ENCODE data around the gene STARD13.
"Not testable (repeated sequence)": the region's sequence is repeated elsewhere in the genome, so short reads cannot be mapped to it uniquely, and the experiment has no call there.

Gene STARD13

DNA sequence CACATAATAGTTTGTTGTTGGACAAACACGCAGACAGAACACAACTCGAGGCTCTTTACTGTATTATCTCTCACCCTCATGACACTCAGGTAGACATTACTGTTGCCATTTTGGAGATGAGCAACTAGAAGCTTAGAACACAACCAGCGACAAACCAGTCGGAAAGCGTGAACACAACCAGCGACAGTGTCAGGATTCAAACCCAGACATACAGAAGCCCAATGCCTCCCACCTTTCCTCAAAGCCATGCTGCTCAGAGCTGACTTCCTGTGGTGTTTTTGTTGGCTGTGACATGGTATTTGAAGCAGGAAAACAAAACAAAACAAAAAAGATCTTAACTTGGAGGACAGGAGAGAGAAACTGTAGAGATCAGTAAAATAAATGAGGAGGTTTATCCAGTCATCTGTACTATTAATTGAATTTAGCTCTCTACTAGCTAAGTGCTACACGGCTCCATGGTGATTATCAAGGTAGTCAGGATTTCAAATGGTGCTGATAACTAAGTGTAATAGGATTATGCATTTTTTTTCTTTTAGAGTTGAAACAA lies 92.1 kb downstream of the STARD13 start:
- no peak for DNase-seq

- no peak for DNase-seq
Observed at GRCh38 chr13:33191425-33192210, 93.9 kb downstream of the STARD13 start.

DNA sequence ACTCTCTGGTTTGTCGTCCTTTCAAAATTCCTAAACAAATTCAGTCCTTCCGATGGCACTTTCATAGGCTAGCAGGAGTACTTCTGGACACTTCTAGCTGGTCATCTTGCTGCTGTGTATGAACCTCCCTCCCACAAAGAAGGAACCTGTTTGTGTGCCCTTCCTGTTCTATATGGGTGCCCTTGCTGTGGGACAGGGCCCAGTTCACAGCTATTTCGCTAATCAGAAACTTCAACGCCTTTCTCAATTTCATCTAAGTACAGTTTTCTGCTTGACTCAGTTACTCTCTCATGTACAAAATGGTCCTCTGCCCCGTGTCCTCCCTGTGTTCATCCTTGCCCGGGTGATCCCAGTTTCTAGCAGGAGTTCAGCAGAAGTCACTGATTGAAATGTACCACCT lies 96.1 kb downstream of the STARD13 start:
- no peak for DNase-seq

GRCh38 chr13:33188093-33188882 lies 97.3 kb downstream of the STARD13 start:
- DNase-seq, result no peak

DNA sequence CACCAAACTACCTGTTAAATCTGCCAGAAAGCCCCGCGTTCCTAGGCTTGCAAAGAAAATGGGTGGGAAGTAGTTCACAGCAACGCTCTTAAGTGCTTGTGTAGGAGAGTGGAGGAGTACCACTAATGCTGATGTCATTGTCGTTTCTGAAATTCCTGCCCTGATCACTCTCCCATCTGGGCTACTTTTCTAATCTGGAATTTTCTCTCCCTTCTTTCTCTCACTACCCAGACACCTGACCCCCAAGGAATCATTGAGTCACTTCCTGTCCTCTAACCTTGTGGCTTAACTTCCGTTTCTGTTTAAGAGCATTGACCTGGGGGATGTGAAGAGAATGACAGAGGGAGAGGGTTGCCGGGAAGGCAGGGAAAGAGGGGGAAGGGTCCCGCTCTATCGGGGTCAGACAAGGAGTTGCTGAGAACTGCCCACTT lies 98.7 kb downstream of the STARD13 start:
- DNase-seq, result no peak

DNA sequence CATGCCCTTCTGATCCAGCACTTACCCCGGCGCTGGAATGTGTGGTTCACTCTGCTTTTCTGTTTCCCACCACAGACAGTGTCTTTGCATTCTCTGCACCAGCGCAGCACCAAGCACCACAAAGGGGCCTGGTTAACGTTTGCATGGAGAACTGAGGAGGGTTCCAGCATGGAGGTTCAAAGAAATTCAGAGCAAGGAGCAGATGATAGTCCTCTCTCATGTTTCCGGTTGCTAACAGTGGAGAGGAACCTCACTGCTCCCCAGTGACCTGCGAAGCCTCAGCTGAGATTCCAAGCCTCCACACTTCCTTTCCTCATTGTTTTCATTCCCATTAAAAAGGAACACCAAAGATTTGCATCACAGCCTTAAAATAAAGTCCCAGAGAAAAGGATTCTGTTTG lies 99.7 kb downstream of the STARD13 start:
- DNase-seq, result no peak

DNA sequence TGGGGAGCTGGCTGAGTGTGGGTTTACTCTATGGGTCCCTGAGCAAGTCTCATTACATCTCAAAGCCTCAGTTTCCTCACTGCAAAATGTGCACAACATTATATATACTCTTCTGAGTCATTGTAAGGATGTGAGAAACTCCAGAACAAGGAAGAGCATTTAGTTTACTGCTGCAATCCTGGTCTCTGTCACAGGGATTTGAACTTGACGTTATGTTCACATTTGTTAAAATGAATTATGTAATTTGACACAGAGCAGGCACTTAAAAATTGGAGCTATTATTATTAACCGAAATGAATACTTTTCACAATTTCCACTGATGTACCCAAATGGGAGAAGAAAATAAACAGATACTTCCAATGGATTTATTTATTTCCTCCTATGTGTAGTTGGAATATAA lies 101.0 kb downstream of the STARD13 start:
- no peak for DNase-seq

GRCh38 chr13:33184112-33184490 lies 101.5 kb downstream of the STARD13 start:
- no peak for DNase-seq

DNA sequence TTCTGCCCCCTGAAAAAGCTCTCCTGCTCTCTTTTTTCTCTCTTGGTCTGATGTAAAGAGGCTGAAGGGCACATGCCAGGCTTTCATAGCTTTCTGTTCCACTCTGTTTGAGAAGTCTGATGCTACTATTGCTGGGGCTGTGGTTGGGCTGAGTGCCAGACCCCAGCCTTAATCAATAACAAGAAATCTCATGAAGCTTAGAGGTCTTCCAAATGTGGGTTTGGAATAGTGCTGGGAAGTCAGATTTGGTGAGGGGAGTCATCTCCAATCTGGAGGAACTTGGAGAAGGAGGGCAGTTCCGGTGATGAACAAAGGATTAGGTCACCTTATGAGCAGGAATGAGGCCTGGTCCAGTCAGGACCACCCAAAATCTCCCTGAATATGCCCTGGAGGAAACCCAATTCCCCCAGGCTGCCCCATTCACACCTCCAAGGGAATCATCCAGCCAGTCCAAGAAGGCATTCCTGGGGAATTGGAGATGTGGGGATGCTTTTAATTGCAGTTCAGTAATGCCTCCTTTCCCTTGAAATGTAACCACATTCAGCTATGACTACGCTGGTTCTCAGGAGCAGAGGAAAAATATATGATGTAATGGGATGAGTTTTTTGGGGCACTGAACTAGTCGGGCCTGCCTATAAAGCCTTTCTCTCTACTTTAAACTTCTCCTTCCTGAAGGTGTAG lies 102.0 kb downstream of the STARD13 start:
- DNase-seq, result no peak

DNA sequence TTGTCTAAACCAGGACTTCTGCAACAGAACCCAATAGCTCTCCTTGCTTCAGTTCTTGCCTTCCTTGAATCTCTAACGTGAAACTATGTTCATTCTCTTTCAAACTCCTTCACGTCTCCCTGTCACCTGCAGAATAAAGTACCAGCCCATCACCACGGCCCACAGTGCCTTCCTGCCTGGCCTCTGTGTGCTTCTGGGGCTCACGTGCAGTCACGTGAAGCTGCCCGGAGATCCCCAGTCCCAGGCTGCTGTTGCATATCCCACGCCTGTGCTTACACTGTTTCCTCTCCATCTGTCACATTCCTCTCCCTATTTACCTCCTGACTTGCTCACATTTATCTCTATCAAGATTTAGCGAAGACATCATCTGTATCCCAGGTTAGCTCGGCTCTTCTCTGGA lies 102.8 kb downstream of the STARD13 start:
- DNase-seq, result no peak

DNA sequence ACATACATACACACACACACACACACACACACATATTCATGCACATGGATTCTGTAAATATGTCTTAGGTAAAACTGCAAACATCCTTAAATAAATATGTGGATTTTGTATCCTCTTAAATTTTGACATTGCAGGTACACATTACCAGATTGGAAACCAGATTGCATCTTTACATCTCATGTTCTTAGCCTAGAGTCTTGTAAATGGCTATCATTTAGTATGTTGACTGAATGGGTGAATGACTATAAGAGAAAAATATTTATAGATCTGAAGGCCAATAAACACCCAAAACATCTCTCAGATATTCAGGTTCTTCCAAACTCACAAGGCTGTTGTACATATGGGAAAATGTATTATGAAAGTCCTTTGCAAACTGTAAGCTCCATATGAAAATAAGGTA lies 104.3 kb downstream of the STARD13 start:
- no peak for DNase-seq

GRCh38 chr13:33180122-33180804 lies 105.3 kb downstream of the STARD13 start:
- DNase-seq, result no peak

GRCh38 chr13:33179463-33179862 lies 106.1 kb downstream of the STARD13 start:
- no peak for DNase-seq

- no peak for DNase-seq
Observed at GRCh38 chr13:33178209-33178840, 107.2 kb downstream of the STARD13 start.

GRCh38 chr13:33177340-33178208 lies 108.0 kb downstream of the STARD13 start:
- not testable (repeated sequence) for DNase-seq

GRCh38 chr13:33176526-33176925 lies 109.0 kb downstream of the STARD13 start:
- no peak for DNase-seq

GRCh38 chr13:33175991-33176390 lies 109.6 kb downstream of the STARD13 start:
- DNase-seq, result no peak

DNA sequence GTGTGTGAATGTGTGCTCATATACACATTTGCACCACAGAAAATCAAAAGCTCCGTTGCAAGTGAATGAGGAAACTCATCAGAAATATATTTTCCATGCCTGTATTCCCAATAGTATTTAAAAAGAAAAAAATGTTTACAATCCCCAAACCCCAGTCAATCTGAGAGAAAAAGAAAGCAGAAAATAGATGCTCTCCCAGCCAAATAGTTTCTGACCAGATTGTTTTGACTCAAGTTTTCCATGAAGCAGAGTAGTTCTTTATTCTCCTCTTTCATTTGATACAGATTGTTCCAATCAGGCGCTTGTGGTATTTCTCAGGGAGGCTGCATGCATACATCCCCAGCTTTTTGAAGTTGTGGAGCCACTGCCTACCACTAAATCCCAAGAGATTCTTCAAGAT lies 110.6 kb downstream of the STARD13 start:
- no peak for DNase-seq

DNA sequence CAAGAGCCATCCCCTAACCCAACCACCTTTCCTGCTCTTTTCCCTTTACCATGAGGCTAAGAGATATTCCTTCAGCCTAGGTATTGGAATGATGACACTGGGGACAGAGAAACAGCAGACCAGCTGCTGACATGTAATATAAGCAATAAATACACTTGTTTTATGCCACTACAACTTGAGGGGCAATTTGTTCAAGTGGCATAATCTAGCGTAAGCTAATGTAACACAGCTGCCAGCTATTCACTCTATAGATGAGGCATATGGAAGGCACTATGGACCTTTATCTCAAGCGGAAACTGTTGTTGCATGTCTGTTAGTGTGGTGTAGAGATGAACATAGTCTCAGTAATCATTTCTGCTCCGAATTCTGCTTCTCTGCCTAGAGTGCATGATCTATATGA lies 111.1 kb downstream of the STARD13 start:
- no peak for DNase-seq

- DNase-seq, result no peak
Observed at GRCh38 chr13:33172911-33173310, 112.6 kb downstream of the STARD13 start.

DNA sequence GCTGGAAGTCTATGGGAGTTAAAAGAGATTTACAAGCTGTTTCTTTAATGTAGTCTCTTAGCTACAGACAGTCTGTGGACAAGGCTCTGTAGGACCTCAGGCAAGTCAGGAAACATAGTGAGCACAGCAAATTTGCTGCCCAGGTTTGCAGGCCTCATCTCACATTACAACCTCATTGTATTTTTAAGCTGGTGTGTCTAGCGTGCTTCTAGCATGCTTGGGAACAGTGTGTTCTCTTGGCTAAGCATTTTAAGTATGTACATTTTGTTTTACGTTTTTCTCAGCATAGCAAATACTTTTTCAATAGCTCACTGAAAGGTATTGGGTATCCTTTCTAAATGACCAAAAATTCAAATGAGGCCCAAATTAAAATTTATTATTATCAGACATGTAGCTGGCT lies 113.2 kb downstream of the STARD13 start:
- DNase-seq, result no peak

Measured in NCI-H2081 treated with DMSO at 0.1 percent for 48 hours (cell line).